ENCODE results near the gene S100A2. TPM values are rescaled to one million over a fixed set of nuclear protein-coding genes. Genes with fewer than 3 reads are reported as not detected.

S100A2 gene
- total RNA-seq, 1 experiment from 2014 or later: 373 TPM

DNA sequence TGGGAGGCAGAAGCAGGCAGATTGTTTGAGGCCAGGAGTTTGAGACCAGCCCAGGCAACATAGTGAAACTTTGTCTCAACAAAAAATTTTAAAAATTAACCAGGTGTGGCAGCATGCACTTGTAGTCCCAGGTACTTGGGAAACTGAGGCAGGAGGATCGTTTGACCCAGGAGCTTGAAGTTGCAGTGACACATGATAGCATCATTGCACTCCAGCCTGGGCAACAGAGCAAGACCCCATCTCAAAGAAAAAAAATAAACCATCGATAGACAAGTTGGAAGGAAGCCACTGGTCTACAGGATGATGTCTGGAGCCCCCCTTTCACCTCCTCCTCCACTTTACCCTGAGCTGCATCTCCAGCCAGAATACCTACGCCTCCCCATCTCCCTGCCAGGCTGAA, 46.4 kb downstream of the S100A2 start:
- peaks cover 32% of the 10 kb centered on the region for H3K4me1 ChIP-seq (ENCODE audit: insufficient read depth, low read length)
- no peak overlapping the region for H3K9ac ChIP-seq (ENCODE audit: low read length)
- no peaks in the 10 kb centered on the region for H3K9me3 ChIP-seq (ENCODE audit: low read length)
- no peaks in the 10 kb centered on the region for H3K79me2 ChIP-seq (ENCODE audit: low read length)
- H3K27me3 ChIP-seq (ENCODE audit: low read length): no peaks in the 10 kb centered on the region
- no peaks in the 10 kb centered on the region for H3K36me3 ChIP-seq (ENCODE audit: low read depth, low read length)
- no peak overlapping the region for H3K4me2 ChIP-seq (ENCODE audit: low read length)
- H3K9me2 ChIP-seq (replicated peaks; ENCODE audit: low read length): no peaks in the 10 kb centered on the region
- no peak overlapping the region for H3K27ac ChIP-seq (ENCODE audit: low read length)
- ChIA-PET POLR2A (ENCODE audit: unreplicated experiment) (no interaction called here), CTCF (no interaction called here)
- TF ChIP-seq EZH2 (IDR thresholded peaks at IDR 0.05; ENCODE audit: low read length, unreplicated experiment) (no peak), EZH2phosphoT487 (IDR thresholded peaks at IDR 0.05; ENCODE audit: borderline replicate concordance, low read length) (no peak)
- TF ChIP-seq, protein P1, sequence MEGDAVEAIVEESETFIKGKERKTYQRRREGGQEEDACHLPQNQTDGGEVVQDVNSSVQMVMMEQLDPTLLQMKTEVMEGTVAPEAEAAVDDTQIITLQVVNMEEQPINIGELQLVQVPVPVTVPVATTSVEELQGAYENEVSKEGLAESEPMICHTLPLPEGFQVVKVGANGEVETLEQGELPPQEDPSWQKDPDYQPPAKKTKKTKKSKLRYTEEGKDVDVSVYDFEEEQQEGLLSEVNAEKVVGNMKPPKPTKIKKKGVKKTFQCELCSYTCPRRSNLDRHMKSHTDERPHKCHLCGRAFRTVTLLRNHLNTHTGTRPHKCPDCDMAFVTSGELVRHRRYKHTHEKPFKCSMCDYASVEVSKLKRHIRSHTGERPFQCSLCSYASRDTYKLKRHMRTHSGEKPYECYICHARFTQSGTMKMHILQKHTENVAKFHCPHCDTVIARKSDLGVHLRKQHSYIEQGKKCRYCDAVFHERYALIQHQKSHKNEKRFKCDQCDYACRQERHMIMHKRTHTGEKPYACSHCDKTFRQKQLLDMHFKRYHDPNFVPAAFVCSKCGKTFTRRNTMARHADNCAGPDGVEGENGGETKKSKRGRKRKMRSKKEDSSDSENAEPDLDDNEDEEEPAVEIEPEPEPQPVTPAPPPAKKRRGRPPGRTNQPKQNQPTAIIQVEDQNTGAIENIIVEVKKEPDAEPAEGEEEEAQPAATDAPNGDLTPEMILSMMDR (conservative IDR thresholded peaks at IDR 0.05; ENCODE audit: low read depth, low read length): no peak
- intact Hi-C loops (cut with micrococcal nuclease): no loop called here
- BruUV-seq (replicated peaks): no TSS peak
- ATAC-seq (no peak), DNase-seq (no peak)
- H4K20me1 ChIP-seq (ENCODE audit: low read length): no peaks in the 10 kb centered on the region
- H3K4me3 ChIP-seq (ENCODE audit: low read length): no peak overlapping the region
- H3F3A ChIP-seq (ENCODE audit: low read length, unreplicated experiment): no peaks in the 10 kb centered on the region
- no peak overlapping the region for H2AFZ ChIP-seq (ENCODE audit: low read length)

- H3K79me2 ChIP-seq (ENCODE audit: low read length): no peaks in the 10 kb centered on the region
- peak overlapping the region; percentile 67 for H3K4me2 ChIP-seq (ENCODE audit: low read length)
- POLR2A ChIA-PET (ENCODE audit: unreplicated experiment): interaction anchor here (0.5 to 1.2 kb wide), 7 partner anchors 14 to 112 kb away, joined by 3 to 12 read pairs (median 3); partner anchors contain the start of gene S100A13
- H3F3A ChIP-seq (ENCODE audit: low read length, unreplicated experiment): peaks cover 8% of the 10 kb centered on the region
- no peaks in the 10 kb centered on the region for H3K9me2 ChIP-seq (replicated peaks; ENCODE audit: low read length)
- CTCF ChIA-PET: interaction anchor here (0.6 to 1.5 kb wide), 7 partner anchors 16 to 160 kb away, joined by 3 to 16 read pairs (median 4); no protein-coding TSS in a partner anchor
- ATAC-seq: peak; percentile 82
- peaks cover 53% of the 10 kb centered on the region for H3K4me1 ChIP-seq (ENCODE audit: insufficient read depth, low read length)
- H3K27me3 ChIP-seq (ENCODE audit: low read length): no peaks in the 10 kb centered on the region
- peak; percentile 94 for DNase-seq
- peak overlapping the region; percentile 64 for H3K9ac ChIP-seq (ENCODE audit: low read length)
- intact Hi-C loops (cut with micrococcal nuclease): no loop called here
- TSS peak; percentile 94 for BruUV-seq (replicated peaks)
- TF ChIP-seq, protein P1 (conservative IDR thresholded peaks at IDR 0.05; ENCODE audit: low read depth, low read length): no peak
- TF ChIP-seq EZH2 (IDR thresholded peaks at IDR 0.05; ENCODE audit: low read length, unreplicated experiment) (no peak), EZH2phosphoT487 (IDR thresholded peaks at IDR 0.05; ENCODE audit: borderline replicate concordance, low read length) (no peak)
- H4K20me1 ChIP-seq (ENCODE audit: low read length): no peaks in the 10 kb centered on the region
- no peak overlapping the region for H3K4me3 ChIP-seq (ENCODE audit: low read length)
- no peaks in the 10 kb centered on the region for H3K36me3 ChIP-seq (ENCODE audit: low read depth, low read length)
- no peaks in the 10 kb centered on the region for H3K9me3 ChIP-seq (ENCODE audit: low read length)
- H3K27ac ChIP-seq (ENCODE audit: low read length): peak overlapping the region; percentile 90
- peak overlapping the region; percentile 15; the same call in 1 of the 2 replicates for H2AFZ ChIP-seq (ENCODE audit: low read length)
These were observed 49.9 kb downstream of the S100A2 start for GRCh38 chr1:153515504-153516394.

DNA sequence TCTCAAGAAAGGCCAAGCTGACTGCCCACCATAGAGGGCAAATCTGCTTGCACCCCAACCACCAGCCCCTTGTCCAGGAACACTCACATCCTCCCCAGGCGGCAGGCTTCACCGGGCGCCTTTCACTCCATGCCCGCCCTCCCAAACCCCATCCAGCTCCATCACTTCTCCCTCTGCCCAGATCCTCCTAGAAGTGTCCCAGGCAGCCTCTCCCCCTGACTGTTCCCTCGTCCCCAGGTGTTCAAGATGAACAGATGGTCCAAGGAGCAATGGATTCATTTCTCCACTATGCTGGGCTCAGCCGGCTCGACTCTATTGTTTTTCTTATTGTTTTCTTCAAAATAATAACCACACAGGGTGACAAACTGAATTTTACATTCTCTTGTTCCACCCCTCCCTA, 52.0 kb downstream of the S100A2 start:
- Histone ChIP-seq H3K27me3 (ENCODE audit: low read length) (no peaks in the 10 kb centered on the region), H3K27ac (ENCODE audit: low read length) (no peak overlapping the region), H3K79me2 (ENCODE audit: low read length) (no peaks in the 10 kb centered on the region), H3K4me3 (ENCODE audit: low read length) (no peak overlapping the region), H3K36me3 (ENCODE audit: low read depth, low read length) (no peaks in the 10 kb centered on the region), H3K4me1 (ENCODE audit: insufficient read depth, low read length) (peaks cover 56% of the 10 kb centered on the region), H3F3A (ENCODE audit: low read length, unreplicated experiment) (peaks cover 8% of the 10 kb centered on the region), H3K9me3 (ENCODE audit: low read length) (no peaks in the 10 kb centered on the region), H3K9ac (ENCODE audit: low read length) (no peak overlapping the region), H3K9me2 (replicated peaks; ENCODE audit: low read length) (no peaks in the 10 kb centered on the region), H3K4me2 (ENCODE audit: low read length) (no peak overlapping the region), H4K20me1 (ENCODE audit: low read length) (no peaks in the 10 kb centered on the region), H2AFZ (ENCODE audit: low read length) (no peak overlapping the region)
- TF ChIP-seq EZH2 (IDR thresholded peaks at IDR 0.05; ENCODE audit: low read length, unreplicated experiment): no peak
- POLR2A ChIA-PET (ENCODE audit: unreplicated experiment): no interaction called here
- CTCF ChIA-PET: no interaction called here
- ATAC-seq (no peak), DNase-seq (no peak)
- no TSS peak for BruUV-seq (replicated peaks)
- intact Hi-C loops (cut with micrococcal nuclease): loop anchor here (5.0 kb wide), 1 partner anchor 34 kb away; the partner anchor contains the start of genes S100A3 and S100A4
